Liver (tissue), 3 donors: ENCODE data around the gene FUS.

Source experiments
- GABPA ChIP-seq, 2 donors: IDR thresholded peaks in 1 of 2; conservative IDR thresholded peaks in 1 of 2; 2 replicates each; pipeline ENCODE4 v1.6.1; 2016; ENCODE audit warnings: antibody characterized with exemption in 2 of 2, mild to moderate bottlenecking in 1 of 2, moderate library complexity in 1 of 2
- TF ChIP-seq, protein P1 (sequence below): fragments of 150-350 bp; IDR thresholded peaks from 2 replicates; pipeline ENCODE4 v1.5.1; 2017; ENCODE audit warnings: improper control_type of control experiment, low read depth, low read length; ENCODE audit not compliant: missing input control
- donor health status: healthy.
- donor health status: healthy.

DNA sequence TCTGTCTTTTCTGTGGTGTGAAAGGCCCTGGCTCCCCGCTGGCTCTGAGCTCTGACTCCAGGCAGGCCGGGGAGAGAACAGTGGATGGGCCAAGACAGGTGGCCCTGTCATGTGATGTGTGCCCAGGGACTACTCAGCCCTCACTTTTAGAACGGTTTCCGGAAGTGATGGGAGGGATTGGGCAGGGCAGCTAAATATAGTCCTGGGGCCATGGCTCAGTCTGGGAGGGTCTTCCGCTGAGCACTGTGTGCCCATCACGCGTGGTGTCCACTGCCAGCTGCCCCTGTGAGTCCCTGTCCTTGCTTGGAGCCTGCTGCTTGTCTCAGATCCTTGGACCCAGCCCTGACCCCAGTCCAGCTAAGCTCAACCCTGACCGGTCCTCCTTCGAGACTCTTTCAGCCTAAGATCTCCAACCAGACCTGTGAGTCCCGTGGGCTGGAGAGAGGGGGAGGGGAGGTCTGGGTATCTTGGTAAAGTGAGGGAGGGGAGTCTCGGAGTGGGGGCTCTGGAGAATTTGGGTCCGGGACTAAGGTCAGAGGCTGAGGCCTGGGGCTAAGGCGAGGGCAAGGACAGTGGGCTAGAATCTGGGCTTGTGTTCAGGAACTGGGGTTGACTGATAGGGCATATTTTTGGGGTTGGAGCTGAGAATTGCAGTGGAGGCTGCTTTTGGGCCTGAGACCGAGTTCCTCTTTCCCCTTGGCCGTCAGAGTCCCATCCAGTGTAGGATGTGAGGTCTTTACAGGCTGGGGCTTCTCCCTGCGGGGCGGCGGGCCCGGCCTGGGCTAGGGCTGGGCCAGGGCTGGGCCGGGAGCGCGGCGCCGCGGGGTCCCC is 34.2 kb downstream of the FUS start, which contains the start of gene TRIM72:
- no peak for TF ChIP-seq GABPA (IDR thresholded peaks at IDR 0.05 in 1 of 2, conservative IDR thresholded peaks at IDR 0.05 in 1 of 2)
- TF ChIP-seq, protein P1, sequence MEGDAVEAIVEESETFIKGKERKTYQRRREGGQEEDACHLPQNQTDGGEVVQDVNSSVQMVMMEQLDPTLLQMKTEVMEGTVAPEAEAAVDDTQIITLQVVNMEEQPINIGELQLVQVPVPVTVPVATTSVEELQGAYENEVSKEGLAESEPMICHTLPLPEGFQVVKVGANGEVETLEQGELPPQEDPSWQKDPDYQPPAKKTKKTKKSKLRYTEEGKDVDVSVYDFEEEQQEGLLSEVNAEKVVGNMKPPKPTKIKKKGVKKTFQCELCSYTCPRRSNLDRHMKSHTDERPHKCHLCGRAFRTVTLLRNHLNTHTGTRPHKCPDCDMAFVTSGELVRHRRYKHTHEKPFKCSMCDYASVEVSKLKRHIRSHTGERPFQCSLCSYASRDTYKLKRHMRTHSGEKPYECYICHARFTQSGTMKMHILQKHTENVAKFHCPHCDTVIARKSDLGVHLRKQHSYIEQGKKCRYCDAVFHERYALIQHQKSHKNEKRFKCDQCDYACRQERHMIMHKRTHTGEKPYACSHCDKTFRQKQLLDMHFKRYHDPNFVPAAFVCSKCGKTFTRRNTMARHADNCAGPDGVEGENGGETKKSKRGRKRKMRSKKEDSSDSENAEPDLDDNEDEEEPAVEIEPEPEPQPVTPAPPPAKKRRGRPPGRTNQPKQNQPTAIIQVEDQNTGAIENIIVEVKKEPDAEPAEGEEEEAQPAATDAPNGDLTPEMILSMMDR, result no peak
